SK-N-MC (cell line): ENCODE results near the gene PTPRC.

Source experiments
- EZH2 ChIP-seq: fragments of 200-600 bp; sonication (generic); IDR thresholded peaks from one replicate; pipeline ENCODE4 v1.6.1; 2017; ENCODE audit warnings: antibody characterized with exemption
- POLR2AphosphoS5 ChIP-seq: IDR thresholded peaks from 2 replicates; pipeline ENCODE4 v1.6.1; 2012; ENCODE audit warnings: mild to moderate bottlenecking, low read depth, low read length, borderline replicate concordance

GRCh38 chr1:198631292-198631691 is 7.5 kb upstream of the PTPRC start:
- TF ChIP-seq EZH2, result no peak
- TF ChIP-seq POLR2AphosphoS5, result no peak
